ENCODE measurements around the gene NISCH. TPM values are rescaled to one million over a fixed set of nuclear protein-coding genes. Genes with fewer than 3 reads are reported as not detected.

Gene NISCH
- total RNA-seq, 1 experiment from 2014 or later: 85.0 TPM

DNA sequence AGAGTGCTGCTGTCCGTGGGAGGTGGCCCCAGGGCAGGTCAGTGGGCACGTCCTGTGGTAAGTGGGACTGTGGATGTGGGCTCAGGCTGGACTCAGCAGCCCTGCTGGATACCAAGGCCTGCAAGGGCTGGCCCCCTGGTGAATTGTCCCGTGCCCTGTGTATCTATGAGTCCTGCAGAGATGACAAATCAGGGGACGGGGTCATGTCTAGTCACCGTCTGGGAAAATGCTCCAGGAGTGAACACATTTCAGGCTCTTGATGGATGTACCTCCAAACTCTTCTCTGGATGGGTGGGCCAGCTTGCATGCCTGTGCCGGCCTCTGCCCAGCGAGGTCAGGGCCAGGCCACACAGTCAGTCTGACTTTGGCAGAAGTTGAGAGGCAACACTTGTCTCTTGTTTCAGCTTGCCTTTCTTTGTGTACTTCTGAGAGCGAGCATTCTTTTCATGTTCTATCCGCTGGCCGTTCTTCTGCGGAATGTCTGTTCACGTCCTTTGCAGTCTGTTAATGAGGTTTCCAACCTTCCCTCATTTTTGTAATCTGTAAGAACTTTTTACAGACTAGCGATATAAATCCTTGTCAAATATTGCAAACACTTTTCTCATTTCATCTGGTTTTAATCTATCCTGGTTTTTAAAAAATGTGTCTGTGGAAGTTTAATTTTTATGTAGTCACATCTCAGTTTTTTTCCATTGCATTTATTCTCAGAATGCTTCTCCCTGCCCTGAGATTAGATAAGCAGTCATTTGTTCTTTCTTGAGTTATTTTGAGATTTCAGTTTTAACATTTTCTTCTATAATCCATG, 28.4 kb downstream of the NISCH start:
- H3K4me1 Mint-ChIP-seq: no peaks in the 10 kb centered on the region
- peak overlapping the region; percentile 57; the same call in 1 of the 2 replicates for H3K27ac Mint-ChIP-seq
- H3K36me3 Mint-ChIP-seq: peaks cover 42% of the 10 kb centered on the region
- no peak for TF ChIP-seq TEAD4 (CRISPR knock-in tag; IDR thresholded peaks at IDR 0.05)
- no peak for TF ChIP-seq AFF4 (CRISPR knock-in tag; IDR thresholded peaks at IDR 0.05; ENCODE audit: borderline replicate concordance)
- no peak for TF ChIP-seq GRHL2 (CRISPR knock-in tag; IDR thresholded peaks at IDR 0.05; ENCODE audit: insufficient replicate concordance, severe bottlenecking)
- no peak for TF ChIP-seq MYBL2 (CRISPR knock-in tag; IDR thresholded peaks at IDR 0.05)
- TF ChIP-seq CREB1 (CRISPR knock-in tag; IDR thresholded peaks at IDR 0.05): no peak
- TF ChIP-seq ZNF532 (CRISPR knock-in tag; IDR thresholded peaks at IDR 0.05; ENCODE audit: borderline replicate concordance): no peak
- no peak for TF ChIP-seq IRF1 (CRISPR knock-in tag; IDR thresholded peaks at IDR 0.05)
- TF ChIP-seq JAZF1 (CRISPR knock-in tag; IDR thresholded peaks at IDR 0.05): no peak
- TF ChIP-seq, protein P1, sequence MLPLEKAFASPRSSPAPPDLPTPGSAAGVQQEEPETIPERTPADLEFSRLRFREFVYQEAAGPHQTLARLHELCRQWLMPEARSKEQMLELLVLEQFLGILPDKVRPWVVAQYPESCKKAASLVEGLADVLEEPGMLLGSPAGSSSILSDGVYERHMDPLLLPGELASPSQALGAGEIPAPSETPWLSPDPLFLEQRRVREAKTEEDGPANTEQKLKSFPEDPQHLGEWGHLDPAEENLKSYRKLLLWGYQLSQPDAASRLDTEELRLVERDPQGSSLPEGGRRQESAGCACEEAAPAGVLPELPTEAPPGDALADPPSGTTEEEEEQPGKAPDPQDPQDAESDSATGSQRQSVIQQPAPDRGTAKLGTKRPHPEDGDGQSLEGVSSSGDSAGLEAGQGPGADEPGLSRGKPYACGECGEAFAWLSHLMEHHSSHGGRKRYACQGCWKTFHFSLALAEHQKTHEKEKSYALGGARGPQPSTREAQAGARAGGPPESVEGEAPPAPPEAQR (CRISPR knock-in tag; IDR thresholded peaks at IDR 0.05): no peak
- TF ChIP-seq SMAD3 (CRISPR knock-in tag; IDR thresholded peaks at IDR 0.05; ENCODE audit: borderline replicate concordance): no peak
- TF ChIP-seq E2F1 (CRISPR knock-in tag; IDR thresholded peaks at IDR 0.05): no peak
- TF ChIP-seq ZNF317 (CRISPR knock-in tag; IDR thresholded peaks at IDR 0.05; ENCODE audit: borderline replicate concordance, low read depth): no peak
- no peak for TF ChIP-seq NFE2L1 (CRISPR knock-in tag; IDR thresholded peaks at IDR 0.05)
- POLR2A ChIA-PET: no interaction called here
- no peaks in the 10 kb centered on the region for H3K9me3 Mint-ChIP-seq
- no peak for DNase-seq (ENCODE audit: low spot score)
- no peaks in the 10 kb centered on the region for H3K27me3 Mint-ChIP-seq (ENCODE audit: low read depth)
- CTCF ChIA-PET: interaction anchor here (2.5 kb wide), 1 partner anchor 13 kb away, joined by 12 read pairs; no protein-coding TSS in a partner anchor
- no peak for ATAC-seq
- no peak overlapping the region for H3K4me3 Mint-ChIP-seq
